GM12872 (cell line): ENCODE measurements around the gene ABAT.

Experiments
- CTCF ChIP-seq: IDR thresholded peaks from 3 replicates; pipeline ENCODE4 v1.5.1; 2011; ENCODE audit warnings: low read depth, mild to moderate bottlenecking, low read length, moderate library complexity; ENCODE audit not compliant: insufficient read depth

Gene ABAT

GRCh38 chr16:8674413-8675022, at the start of gene ABAT:
Gene ABAT (plus strand): TSS chr16:8674617. CDS start chr16:8735740, 61,123 bp downstream.
- TF ChIP-seq CTCF: no peak

- TF ChIP-seq CTCF: no peak
These were observed 48.8 kb upstream of the ABAT start for GRCh38 chr16:8625491-8626087.

GRCh38 chr16:8626946-8627345, 47.5 kb upstream of the ABAT start:
- TF ChIP-seq CTCF: no peak

DNA sequence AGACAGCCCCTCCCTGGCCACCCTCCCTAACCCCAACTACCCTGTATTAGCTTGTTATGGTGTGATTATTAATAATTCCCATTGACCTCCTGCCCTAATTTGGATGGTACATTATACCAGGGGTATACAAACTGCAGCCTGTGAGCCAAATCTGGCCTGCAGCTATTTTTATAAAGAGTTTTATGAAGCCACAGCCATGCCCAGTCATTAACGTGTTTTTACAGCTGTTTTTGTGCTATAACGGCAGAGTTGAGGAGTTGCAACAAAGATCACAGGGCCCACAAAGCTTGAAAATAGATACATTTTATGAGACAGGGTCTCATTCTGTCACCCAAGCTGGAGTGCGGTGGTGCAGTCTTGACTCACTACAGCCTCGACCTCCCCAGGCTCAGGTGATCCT, 47.0 kb upstream of the ABAT start:
- no peak for TF ChIP-seq CTCF

- TF ChIP-seq CTCF: no peak
These were observed 45.3 kb upstream of the ABAT start for GRCh38 chr16:8628981-8629725.

DNA sequence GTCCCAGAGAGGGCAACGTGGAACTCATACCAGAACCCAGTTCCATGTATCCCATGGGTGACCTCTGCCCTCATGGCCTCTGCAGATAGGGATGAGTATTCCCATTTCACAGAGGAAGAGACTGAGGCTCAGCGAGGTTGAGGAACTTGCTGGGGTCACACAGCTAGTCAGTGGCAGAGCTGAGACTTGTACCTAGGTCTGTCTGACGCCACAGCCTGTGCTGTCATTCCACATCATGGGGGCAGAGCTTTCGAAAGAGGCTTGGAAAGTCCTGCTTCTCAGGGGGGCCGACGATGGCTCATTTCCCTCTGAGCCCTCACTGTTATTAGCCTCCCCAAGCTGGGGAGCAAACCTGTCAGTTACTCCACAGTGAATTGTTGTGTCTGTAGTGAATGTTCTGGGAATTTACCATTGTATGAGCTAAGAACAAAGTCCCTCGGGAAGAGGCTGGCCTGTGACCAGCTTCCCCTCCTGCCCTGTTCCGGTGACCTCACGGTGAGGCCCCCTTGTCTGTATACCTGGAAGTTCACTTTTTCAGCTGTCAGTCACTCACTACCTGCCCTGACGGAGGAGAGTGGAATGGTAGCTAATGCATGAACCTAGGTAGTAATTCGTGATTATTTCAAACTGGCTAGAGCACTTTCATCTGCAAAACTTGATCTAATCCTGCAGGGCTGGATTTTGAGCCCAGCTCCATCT, 44.0 kb upstream of the ABAT start:
- no peak for TF ChIP-seq CTCF

DNA sequence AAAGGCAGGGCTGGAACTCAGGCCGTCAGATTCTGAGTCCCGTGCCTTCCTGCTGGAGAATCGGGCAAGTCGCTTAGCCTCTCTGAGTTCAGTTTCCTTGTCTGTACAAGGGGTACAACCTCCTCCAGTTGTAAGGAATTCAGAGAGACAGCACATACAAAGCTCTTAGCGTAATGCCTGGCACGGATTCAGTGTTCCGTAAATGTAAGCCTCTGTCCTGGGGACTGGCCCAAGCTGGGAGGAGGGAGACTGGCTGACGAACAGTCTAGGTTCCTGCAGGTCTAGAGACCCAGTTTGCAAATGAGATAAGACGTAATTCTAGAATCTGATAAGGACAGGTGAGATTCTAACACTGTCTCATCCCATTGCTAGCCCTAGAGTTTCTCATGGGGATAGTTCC, 43.0 kb upstream of the ABAT start:
- TF ChIP-seq CTCF: no peak
